Glomerular visceral epithelial cell (primary cell): ENCODE measurements around the gene CCDC28B.
A peak's percentile ranks its signal among the peaks of the same experiment; 100 is the strongest.
"Not testable (repeated sequence)": the region's sequence is repeated elsewhere in the genome, so short reads cannot be mapped to it uniquely, and the experiment has no call there.

Source experiments
- DNase-seq: peaks from one replicate; pipeline ENCODE4 v3.0.0-alpha.2; 2016; ENCODE audit errors: extremely low spot score

The CCDC28B gene

DNA sequence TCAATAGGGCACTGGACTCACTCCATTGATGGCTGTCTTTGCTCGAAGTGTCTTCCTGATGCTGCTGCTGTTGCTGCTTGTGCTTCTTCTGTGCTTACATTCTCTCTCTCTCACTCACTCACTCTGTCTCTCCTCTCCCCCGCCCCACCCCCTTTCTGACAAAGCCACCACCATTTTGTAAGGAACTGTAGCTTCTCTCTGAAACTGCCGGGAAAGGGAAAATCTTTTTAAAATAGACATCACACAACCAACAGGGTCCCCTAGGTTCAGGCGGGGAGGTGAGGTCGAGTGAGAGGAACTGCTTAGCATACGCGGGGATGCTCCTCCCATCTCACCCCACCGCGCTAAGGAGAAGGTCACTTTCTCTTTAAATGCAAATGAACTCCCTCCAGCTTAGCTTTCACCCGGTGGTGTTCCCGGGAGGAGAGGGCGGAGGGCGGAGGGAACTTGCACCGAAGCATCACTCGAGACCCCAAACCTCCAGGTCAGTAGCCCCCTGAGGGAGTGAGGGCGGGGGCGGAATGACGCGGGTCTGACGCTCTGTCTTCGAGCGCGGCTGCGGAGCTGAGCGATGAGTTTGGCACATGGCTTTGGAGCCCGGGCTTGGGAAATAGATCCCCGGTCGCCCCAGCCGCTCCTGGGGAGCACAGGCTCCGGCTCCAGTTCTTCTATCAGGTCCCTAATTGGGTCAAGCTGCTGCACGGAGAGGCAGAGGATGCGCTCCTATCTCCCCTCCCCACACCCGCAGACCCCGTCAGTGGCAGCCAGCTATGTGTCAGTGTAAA lies at the start of gene CCDC28B:
CCDC28B (plus strand) TSS at position 370 of the 785 bp plus-strand sequence. CDS start 1,341 bp downstream, outside the sequence.
- peak; percentile 48 for DNase-seq

DNA sequence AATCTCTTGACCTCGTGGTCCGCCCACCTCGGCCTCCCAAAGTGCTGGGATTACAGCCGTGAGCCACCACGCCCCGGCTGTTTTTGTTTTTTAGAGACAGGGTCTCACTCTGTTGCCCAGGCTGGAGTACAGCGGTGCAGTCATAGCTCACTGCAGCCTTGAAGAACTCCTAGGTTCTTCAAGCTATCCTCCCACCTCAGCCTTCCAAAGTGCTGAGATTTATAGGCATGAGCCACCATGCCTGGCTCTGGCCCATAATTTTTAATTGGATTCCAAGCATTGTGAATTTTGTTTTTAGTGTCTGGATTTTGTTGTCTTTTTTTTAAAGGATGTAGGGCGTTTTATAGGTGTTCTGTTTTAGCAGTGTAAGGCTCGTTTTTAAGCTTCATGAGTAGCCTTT lies 49.5 kb upstream of the CCDC28B start:
- no peak for DNase-seq

DNA sequence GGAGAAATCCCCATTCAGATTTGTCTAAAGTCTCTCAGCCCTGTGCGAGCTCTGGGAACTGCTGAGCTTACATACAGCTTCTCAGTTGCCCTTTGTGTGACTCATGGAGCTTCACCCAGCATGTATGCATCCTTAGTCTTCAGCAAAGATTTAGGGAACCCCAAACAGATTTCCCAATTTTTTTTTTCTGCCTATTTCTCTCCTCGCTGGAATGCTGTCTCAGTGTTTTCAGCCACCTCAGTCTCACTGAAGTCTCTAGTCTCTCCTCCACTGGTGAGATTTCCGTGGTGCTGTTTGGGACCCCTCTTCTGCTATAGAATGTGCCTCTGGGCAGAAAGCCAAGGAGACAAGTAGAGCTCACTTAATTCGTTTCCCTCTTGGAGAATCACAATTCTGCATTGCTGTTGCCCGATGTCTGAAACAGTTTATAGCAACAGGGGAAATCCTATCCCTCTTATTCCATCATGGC lies 49.0 kb upstream of the CCDC28B start:
- peak; percentile 45 for DNase-seq

- no peak for DNase-seq
Observed at GRCh38 chr1:32159189-32159588, 41.2 kb upstream of the CCDC28B start.

GRCh38 chr1:32163405-32163804 lies 37.0 kb upstream of the CCDC28B start:
- no peak for DNase-seq

- not testable (repeated sequence) for DNase-seq
Observed at GRCh38 chr1:32165633-32166032, 34.8 kb upstream of the CCDC28B start.

- DNase-seq, result no peak
Observed at GRCh38 chr1:32170991-32171390, 29.4 kb upstream of the CCDC28B start.

- peak; percentile 49 for DNase-seq
Observed at GRCh38 chr1:32172621-32173245, 27.7 kb upstream of the CCDC28B start.

- no peak for DNase-seq
Observed at GRCh38 chr1:32178380-32179192, 21.8 kb upstream of the CCDC28B start.

DNA sequence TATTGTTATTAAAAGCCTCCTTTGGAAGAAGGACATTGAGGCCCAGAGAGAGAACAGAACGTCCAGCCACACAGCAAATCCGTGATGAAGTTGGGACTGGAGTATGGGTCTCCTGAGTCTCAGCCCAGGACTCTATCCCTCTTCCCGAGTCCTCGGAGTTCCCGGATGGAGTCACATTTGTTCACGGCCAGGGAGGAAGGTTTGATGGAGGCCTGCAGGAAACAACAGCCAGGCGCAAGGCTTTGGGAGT lies 21.3 kb upstream of the CCDC28B start:
- no peak for DNase-seq

GRCh38 chr1:32179443-32180185 lies 20.8 kb upstream of the CCDC28B start, which contains the start of gene TXLNA:
Gene TXLNA (plus strand): TSS chr1:32179675. CDS start chr1:32180346, 671 bp downstream.
- peak; percentile 92 for DNase-seq

DNA sequence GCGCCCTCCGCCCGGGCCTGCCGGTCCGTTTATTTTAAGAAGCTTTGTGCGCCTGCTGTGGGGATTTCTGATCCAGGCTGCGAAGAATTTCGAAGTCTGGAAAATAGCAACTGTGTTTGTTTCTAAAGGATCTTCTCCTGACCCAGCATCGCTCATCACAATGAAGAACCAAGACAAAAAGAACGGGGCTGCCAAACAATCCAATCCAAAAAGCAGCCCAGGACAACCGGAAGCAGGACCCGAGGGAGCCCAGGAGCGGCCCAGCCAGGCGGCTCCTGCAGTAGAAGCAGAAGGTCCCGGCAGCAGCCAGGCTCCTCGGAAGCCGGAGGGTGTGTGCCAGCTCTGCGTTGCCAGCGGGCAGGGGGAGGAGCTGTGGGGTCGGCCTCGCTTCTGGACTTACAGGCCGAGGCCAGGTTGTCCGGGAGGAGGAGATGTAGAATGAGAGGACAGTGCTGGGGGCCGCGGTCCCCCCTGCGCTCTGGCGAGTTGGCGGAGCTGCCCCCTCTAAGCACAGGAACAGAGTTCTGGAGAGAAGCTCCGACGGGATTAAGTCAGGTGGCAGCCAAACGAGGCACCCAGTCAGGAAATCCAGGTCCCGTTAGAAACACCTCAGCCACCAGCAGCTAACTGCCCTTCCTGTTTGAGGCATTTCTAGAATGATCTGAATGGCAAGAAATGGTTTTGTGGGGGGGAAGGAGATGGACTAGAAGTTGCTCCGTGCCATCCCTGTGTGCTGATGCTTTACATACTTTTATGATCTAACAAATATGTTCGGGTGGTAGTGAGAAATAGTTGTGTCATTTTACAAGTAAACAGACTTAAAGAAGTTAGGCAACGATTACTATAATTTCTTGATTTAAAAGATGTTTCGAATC lies 20.0 kb upstream of the CCDC28B start:
- peak; percentile 63 for DNase-seq

- DNase-seq, result no peak
Observed at GRCh38 chr1:32181065-32181464, 19.3 kb upstream of the CCDC28B start.

DNA sequence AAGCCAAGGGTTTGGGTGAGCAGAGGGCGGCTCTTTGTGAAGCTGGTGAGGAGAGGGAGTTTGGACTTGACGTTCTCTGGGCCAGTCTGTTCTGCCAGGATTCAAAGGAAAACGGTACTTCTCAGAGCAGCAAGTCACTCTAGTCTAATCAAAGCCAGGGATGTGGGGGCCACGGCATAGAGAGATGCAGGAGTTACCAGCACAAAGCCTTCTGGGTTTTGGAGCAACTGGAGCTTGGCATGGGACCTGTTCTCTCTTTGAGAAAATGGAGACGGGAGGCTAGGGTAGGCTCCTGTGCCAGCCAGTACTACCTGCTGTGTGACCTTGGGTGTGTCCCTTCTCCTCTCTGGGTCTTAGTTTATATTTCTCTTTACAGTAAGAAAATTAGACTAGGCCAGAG lies 18.8 kb upstream of the CCDC28B start:
- no peak for DNase-seq

GRCh38 chr1:32182060-32182459 lies 18.3 kb upstream of the CCDC28B start:
- DNase-seq, result no peak

- no peak for DNase-seq
Observed at GRCh38 chr1:32184650-32185049, 15.7 kb upstream of the CCDC28B start.

DNA sequence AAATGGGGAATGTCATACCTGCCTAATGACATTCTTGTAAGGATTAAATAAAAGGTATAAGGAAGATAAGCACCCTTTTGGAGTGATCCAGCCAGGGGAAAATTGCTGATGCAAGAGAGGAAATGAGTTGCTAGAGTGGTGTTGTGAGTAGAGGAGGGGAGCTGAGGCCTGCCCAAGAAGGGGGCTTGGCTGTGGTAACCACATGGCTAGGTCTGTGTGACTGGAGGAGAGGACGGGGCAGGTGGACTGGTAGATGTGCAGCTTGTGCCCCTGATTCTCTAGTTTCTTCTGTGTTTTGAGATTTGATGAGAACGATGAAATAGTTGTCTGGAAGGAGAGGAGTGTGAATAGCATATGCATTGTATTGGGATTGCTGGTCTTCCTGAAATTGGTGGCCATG lies 14.3 kb upstream of the CCDC28B start:
- DNase-seq, result no peak

DNA sequence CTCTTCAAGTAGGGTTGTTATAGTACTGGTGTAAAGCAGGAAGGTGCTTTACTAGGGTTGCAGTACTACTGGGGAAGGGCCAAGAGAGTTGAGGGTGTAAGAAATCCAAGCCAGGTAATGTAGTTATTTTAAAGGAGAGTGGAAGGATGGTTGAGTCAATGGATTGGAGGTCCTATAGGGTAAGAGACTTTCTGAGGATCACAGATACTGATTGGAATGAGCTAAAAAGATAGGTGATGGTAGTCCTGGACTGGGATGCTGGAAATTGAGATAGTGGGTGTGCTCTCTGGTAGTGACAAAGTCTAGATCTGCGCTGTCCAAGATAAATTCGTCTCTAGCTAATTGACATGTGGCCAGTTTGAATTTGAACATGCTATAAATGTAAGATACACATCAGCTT lies 13.9 kb upstream of the CCDC28B start:
- DNase-seq, result no peak

DNA sequence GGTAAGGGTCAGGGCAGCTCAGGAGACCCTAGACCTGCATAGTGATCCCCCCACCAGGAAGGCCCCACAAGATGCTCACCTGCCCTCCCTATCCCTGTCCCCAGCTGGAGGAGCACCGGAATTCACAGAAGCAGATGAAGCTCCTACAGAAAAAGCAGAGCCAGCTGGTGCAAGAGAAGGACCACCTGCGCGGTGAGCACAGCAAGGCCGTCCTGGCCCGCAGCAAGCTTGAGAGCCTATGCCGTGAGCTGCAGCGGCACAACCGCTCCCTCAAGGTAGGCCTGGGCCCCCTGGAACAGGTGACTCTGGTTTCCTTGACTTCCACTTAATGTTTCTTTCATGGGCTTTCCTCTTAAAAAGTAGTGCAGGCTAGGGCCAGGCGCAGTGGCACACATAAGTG lies 12.5 kb upstream of the CCDC28B start:
- DNase-seq, result no peak

GRCh38 chr1:32192220-32192948 lies 8.0 kb upstream of the CCDC28B start:
- DNase-seq, result no peak
